Cardiac muscle cell (in vitro differentiated cells and primary cell): ENCODE results near the gene HIVEP2. TPM values are rescaled to one million over a fixed set of nuclear protein-coding genes. Genes with fewer than 3 reads are reported as not detected.

ENCODE experiments used
- DNase-seq, 2 donors: peaks; one replicate each; pipeline versions ENCODE4 v3.0.0 to v3.0.0-alpha.2; 2010 to 2017; ENCODE audit warnings: low read depth in 1 of 2, low spot score in 1 of 2
- H3K27ac ChIP-seq: fragments of 200-600 bp; sonication (generic); 2 replicates; pipeline ENCODE4 v1.5.1; 2016
- H3K27me3 ChIP-seq: fragments of 200-600 bp; sonication (generic); 2 replicates; pipeline ENCODE4 v1.6.0; 2016; ENCODE audit warnings: control low read depth
- H3K36me3 ChIP-seq: fragments of 200-600 bp; sonication (generic); 2 replicates; pipeline ENCODE4 v1.5.1; 2016; ENCODE audit warnings: control low read depth
- H3K4me1 ChIP-seq: fragments of 200-600 bp; sonication (generic); 2 replicates; pipeline ENCODE4 v1.8.1; 2017; ENCODE audit warnings: low read depth, mild to moderate bottlenecking, mixed run types
- H3K4me3 ChIP-seq: fragments of 200-600 bp; sonication (generic); 2 replicates; pipeline ENCODE4 v1.5.1; 2016; ENCODE audit warnings: mild to moderate bottlenecking
- H3K9me3 ChIP-seq: fragments of 200-600 bp; sonication (generic); 2 replicates; pipeline ENCODE4 v1.5.1; 2017; ENCODE audit warnings: low read depth, mild to moderate bottlenecking, control low read depth
- polyA plus RNA-seq: library from polyadenylated mRNA; unstranded; fragments of >200 nt; fragmentation: Nextera tagmentation; extraction: Ambion mirVana; gene quantifications from 2 replicates; pipeline ENCODE4 v1.2.1, GENCODE V29; 2016
- total RNA-seq: library from RNA; depleted of rRNA; stranded (reverse); fragments of >200 nt; gene quantifications from 2 replicates; pipeline ENCODE4 v1.2.3, GENCODE V29; 2016
- TF ChIP-seq, protein P1 (sequence below): IDR thresholded peaks from 2 replicates; pipeline ENCODE4 v1.5.1; 2012; ENCODE audit warnings: low read depth, mild to moderate bottlenecking, low read length

The HIVEP2 gene
- total and polyA plus RNA-seq, 2 experiments from 2014 or later: 3.6 to 18.0 TPM

DNA sequence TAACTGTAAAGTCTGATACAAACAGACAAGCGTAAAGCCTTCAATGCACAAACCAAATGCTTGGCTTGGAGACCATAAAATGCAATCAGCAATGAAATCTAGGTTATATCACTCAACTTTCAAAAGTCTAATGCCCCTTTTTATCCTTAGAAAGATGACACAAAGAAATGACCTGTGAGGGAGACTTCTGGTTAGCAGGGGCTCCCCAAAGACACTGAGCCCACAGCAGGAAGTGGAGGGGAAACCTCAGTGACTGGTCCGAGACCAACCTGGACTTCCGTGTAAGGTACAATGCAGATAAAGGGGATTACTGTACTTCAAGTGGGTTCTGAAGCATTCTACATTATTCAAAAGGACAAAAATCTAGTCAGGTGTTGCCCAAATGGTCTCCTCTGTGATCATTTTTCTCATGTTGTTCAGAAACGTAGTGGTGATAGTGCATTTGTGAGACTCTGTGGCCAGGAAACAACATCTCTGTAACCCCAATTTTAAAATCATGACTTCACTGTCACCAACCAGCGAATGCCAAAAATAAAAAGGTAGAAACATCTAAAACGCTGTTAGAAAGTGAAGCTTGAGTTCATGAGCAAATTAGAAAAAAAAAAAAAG, 88.2 kb downstream of the HIVEP2 start:
- DNase-seq: no peak
- no peak overlapping the region for H3K27ac ChIP-seq
- peaks cover 1% of the 10 kb centered on the region for H3K4me1 ChIP-seq
- TF ChIP-seq, protein P1, sequence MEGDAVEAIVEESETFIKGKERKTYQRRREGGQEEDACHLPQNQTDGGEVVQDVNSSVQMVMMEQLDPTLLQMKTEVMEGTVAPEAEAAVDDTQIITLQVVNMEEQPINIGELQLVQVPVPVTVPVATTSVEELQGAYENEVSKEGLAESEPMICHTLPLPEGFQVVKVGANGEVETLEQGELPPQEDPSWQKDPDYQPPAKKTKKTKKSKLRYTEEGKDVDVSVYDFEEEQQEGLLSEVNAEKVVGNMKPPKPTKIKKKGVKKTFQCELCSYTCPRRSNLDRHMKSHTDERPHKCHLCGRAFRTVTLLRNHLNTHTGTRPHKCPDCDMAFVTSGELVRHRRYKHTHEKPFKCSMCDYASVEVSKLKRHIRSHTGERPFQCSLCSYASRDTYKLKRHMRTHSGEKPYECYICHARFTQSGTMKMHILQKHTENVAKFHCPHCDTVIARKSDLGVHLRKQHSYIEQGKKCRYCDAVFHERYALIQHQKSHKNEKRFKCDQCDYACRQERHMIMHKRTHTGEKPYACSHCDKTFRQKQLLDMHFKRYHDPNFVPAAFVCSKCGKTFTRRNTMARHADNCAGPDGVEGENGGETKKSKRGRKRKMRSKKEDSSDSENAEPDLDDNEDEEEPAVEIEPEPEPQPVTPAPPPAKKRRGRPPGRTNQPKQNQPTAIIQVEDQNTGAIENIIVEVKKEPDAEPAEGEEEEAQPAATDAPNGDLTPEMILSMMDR: no peak
- H3K9me3 ChIP-seq: no peaks in the 10 kb centered on the region
- H3K27me3 ChIP-seq: no peaks in the 10 kb centered on the region
- no peaks in the 10 kb centered on the region for H3K36me3 ChIP-seq
- no peak overlapping the region for H3K4me3 ChIP-seq

DNA sequence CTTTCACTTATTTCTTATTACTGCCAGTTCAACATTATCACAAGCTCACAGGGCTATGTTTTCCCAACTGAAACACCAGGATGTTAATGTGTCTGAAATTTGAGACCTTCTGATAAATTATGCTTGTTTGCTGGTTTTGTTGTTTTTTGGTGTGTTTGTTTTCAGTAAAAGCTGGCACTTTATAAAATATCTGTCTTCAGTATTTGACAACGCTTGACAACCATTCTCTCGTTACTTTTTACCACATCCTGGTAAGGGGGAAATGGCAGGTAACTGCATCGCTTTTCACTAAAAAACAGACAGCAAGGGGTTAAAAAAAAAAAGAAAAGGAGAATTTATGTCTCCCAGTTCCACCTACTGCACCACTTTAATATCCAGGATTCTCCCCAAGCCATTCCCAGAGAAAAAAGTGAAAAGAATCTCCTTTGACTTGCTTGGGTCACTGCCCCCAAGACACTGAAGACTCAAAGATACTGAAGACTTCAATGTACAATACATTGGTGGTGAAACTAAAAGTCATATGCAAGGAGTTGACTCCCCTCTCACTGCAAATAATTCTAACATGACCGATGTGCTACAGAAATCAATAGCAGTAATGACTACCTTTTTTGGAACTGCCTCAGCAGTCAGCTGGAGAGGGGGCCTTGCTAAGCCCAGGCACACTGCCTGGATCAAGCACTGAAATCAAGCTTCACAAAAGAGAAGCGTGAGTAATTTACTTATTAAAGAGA, 88.9 kb downstream of the HIVEP2 start:
- H3K4me3 ChIP-seq: no peak overlapping the region
- H3K27me3 ChIP-seq: no peaks in the 10 kb centered on the region
- no peaks in the 10 kb centered on the region for H3K36me3 ChIP-seq
- no peaks in the 10 kb centered on the region for H3K9me3 ChIP-seq
- TF ChIP-seq, protein P1: no peak
- H3K27ac ChIP-seq: no peak overlapping the region
- peaks cover 8% of the 10 kb centered on the region for H3K4me1 ChIP-seq
- no peak for DNase-seq

DNA sequence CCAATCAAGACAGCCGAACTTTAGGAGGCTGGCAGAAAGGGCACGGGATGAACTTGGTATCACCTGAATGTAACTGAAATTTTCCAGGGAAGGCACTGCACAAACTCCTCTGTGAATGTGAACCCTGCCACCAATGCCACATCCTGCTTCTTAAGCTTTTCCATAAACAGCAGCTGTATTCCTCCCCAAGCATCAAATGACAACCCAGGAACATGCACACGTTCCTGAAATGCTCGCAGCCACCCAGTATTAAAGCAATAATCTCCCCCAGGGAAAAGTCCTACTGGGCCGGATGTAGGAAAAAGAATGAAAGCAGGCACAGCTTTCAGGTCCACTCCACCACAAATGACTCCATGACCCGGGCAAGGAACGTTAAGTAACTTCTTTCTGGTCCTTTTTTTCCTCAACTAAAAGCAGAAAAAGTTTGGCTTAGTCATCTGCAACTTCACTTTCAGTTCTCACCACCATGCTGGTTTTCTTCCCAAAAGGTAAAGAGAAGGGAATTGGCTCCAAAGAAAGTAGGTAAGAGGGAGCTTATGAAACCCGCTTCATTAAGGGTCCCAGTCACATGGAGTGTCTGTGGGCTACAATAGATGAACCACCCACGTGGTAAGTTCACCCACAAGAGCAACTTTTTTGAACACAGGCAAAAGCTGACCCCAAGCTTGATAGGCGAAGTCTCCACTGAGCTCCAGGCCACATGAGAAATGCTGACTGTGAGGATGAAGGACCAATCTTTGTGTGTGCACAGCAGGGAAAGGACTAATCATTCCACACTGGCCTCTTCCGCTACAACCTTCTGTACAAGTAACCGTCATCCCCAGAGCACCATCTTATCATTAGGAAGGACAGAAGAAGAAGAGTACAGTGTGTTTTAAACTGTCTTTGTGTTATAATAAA, 90.1 kb downstream of the HIVEP2 start:
- Histone ChIP-seq H3K36me3 (no peaks in the 10 kb centered on the region), H3K9me3 (no peaks in the 10 kb centered on the region), H3K27me3 (no peaks in the 10 kb centered on the region), H3K4me3 (no peak overlapping the region), H3K27ac (no peak overlapping the region), H3K4me1 (peaks cover 10% of the 10 kb centered on the region)
- no peak for DNase-seq
- TF ChIP-seq, protein P1: no peak

DNA sequence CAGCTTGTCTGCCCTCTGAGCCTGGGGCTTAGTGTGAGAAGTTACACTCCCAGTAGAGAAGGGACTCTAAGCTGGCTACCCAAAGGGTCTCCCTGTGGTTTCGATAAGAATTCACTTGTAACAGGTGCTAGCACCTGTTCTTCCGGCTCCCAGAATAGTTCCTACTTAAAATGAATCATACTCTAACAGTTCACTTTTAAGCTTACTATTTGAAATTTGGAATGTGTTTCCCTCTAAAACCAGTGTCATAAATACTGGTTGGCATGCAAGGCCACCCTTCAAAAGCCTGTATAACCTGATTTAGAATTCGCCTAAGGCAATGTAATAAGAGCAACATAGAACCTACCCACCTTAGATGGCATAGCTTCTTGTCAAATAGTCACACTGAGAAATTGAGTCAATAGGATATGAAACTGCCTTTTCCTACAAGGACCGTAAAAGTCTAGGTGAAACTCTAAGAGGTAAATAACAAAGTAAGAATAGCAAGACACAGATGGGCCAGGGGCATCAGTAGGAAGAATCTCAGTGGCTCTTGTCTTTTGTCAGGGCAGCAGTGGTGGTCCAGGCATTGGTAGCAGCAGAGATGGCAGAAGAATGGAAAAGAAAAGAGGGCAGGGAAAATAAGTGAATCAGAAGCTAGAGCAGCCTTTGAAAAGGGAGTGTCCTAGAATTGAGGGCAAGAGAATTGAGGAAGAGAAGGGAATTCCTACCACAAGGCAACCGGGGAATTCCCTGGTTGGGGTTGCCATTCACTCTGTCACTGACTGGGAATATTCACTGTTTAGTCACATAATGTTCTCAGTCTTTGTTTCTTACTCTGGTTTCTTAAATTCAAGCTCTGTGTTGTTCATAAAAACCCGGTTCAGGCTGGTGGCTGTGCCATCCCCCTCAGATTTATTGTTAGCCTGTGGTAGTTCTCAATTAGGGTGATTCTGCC, 91.5 kb downstream of the HIVEP2 start:
- no peak overlapping the region for H3K27ac ChIP-seq

More for the DNA sequence above, 91.5 kb downstream of the HIVEP2 start:
- no peak for DNase-seq
- Histone ChIP-seq H3K9me3 (no peaks in the 10 kb centered on the region), H3K4me1 (peaks cover 10% of the 10 kb centered on the region), H3K27me3 (no peaks in the 10 kb centered on the region), H3K36me3 (no peaks in the 10 kb centered on the region), H3K4me3 (no peak overlapping the region)
- TF ChIP-seq, protein P1: no peak
